ENCODE data around the gene MINPP1.

DNA sequence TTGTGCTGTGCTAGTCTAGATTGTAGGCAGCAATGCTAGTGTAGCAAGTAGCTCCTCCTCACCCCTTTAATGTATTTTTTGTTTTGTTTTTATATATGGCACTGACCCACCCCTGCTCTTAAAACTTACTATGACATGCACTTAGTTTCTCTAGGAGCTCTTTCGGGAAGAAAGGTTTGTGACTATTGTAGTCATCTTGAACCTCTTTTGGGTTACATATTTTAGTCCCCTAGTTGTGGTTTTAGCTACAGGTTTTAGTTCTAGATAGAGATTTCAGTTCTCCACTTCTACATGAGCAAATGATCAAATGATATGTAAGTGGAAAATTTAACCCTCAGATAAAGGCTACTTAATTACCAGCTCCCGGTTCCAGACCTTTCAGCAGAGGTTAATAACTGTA lies 14.9 kb downstream of the MINPP1 start:
- TF ChIP-seq, protein P1, sequence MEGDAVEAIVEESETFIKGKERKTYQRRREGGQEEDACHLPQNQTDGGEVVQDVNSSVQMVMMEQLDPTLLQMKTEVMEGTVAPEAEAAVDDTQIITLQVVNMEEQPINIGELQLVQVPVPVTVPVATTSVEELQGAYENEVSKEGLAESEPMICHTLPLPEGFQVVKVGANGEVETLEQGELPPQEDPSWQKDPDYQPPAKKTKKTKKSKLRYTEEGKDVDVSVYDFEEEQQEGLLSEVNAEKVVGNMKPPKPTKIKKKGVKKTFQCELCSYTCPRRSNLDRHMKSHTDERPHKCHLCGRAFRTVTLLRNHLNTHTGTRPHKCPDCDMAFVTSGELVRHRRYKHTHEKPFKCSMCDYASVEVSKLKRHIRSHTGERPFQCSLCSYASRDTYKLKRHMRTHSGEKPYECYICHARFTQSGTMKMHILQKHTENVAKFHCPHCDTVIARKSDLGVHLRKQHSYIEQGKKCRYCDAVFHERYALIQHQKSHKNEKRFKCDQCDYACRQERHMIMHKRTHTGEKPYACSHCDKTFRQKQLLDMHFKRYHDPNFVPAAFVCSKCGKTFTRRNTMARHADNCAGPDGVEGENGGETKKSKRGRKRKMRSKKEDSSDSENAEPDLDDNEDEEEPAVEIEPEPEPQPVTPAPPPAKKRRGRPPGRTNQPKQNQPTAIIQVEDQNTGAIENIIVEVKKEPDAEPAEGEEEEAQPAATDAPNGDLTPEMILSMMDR (IDR thresholded peaks at IDR 0.05), result no peak
- TF ChIP-seq POLR2A (IDR thresholded peaks at IDR 0.05), result no peak

Data from heart left ventricle (tissue), 13 donors.